LNCaP clone FGC (cell line): ENCODE results near the gene DNMT3A.
A peak's percentile ranks its signal among the peaks of the same experiment; 100 is the strongest.

Source experiments
- DNase-seq: peaks from one replicate; pipeline ENCODE4 v3.0.0-alpha.2; 2011; ENCODE audit warnings: low read depth
- H3K4me3 ChIP-seq: 2 replicates; pipeline ENCODE4 v1.5.1; 2011; ENCODE audit warnings: mild to moderate bottlenecking, low read depth, low read length, control low read depth
- TF ChIP-seq, protein P1 (sequence below): IDR thresholded peaks from 2 replicates; pipeline ENCODE4 v1.5.1; 2012; ENCODE audit warnings: mild to moderate bottlenecking; ENCODE audit not compliant: control insufficient read depth, insufficient read depth; ENCODE audit errors: extremely low read depth

Gene DNMT3A

DNA sequence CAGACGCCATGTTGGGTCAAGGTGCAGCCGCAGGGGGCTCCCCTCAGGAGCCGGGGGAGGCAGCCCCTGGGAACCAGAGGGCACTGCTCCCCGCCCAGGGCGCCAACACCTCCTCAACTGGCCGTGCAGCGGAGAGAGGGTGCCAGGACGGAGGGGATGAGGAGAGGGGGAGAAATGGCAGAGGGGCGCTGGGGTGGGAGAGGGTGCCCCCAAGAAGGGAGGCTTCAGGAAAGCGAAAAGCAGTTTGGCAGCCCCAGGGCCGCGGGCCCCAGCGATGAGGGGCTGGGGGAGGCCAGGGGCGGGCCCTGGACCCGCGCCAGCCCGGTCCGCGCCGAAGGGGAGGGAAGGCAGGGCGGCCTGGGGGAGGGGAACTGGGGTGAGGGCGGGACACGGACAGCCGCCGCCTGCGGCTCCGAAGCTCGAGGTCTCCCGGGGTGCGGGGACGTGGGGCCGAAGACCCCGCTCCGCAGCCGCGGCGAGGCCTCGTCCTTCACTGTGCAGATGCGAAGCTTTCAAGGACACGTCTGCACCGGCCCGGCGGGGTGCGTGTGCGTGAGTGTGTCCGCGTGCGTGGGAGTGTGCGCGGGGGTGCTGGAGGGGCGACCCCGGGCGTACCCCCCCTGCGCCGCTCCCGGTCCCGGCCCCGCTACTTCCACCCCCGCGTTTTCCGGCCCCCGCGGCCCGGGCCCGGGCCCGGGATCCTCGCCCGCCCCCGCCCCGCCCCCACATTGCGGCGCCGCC lies 1.4 kb downstream of the DNMT3A start:
- TF ChIP-seq, protein P1, sequence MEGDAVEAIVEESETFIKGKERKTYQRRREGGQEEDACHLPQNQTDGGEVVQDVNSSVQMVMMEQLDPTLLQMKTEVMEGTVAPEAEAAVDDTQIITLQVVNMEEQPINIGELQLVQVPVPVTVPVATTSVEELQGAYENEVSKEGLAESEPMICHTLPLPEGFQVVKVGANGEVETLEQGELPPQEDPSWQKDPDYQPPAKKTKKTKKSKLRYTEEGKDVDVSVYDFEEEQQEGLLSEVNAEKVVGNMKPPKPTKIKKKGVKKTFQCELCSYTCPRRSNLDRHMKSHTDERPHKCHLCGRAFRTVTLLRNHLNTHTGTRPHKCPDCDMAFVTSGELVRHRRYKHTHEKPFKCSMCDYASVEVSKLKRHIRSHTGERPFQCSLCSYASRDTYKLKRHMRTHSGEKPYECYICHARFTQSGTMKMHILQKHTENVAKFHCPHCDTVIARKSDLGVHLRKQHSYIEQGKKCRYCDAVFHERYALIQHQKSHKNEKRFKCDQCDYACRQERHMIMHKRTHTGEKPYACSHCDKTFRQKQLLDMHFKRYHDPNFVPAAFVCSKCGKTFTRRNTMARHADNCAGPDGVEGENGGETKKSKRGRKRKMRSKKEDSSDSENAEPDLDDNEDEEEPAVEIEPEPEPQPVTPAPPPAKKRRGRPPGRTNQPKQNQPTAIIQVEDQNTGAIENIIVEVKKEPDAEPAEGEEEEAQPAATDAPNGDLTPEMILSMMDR, result no peak
- H3K4me3 ChIP-seq, result peak overlapping the region; percentile 49
- no peak for DNase-seq

DNA sequence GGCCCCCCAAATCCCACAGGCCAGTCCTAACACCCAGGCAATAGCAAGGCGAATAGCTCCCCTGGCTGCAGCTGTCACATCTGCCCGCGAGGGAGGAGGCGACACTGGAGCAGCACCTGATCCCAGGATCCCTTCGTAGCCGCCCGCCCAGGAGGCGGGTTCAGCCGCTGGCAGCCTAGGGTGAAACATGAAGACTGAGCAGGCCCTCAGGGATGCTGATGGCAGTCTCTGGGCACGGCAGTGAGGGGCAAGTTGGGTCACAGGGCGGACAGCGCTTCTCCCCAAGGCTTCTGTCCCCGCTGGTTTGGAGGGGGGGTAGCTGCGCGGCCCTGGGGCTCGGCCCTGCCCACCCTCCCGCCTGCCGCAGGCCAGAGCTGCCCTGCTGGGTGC lies 1.9 kb downstream of the DNMT3A start:
- no peak for DNase-seq
- TF ChIP-seq, protein P1, result no peak
- no peak overlapping the region for H3K4me3 ChIP-seq

DNA sequence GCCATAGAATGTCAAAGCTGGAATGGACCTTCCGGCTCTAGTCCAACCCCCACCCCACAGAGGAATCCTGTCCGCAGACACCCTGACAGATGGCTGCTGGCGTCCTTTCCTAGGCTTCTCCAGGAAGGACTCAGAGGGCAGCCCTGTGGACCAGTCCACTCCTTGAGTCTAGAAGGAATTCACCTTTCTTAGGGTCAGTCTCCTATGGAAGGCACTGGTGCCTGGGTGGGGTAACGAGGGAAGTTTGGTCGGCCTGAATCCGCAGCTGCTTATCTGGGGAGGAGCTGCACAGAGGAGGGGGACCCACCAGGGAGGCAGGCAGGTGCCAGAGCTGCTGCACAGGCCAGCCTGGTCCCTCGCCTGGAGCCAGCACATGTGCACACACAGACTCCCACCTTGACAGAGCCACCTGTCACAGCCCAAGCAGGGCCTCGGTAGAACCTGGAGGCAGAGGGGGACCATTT lies 2.5 kb downstream of the DNMT3A start:
- no peak overlapping the region for H3K4me3 ChIP-seq
- DNase-seq, result no peak
- TF ChIP-seq, protein P1, result no peak

DNA sequence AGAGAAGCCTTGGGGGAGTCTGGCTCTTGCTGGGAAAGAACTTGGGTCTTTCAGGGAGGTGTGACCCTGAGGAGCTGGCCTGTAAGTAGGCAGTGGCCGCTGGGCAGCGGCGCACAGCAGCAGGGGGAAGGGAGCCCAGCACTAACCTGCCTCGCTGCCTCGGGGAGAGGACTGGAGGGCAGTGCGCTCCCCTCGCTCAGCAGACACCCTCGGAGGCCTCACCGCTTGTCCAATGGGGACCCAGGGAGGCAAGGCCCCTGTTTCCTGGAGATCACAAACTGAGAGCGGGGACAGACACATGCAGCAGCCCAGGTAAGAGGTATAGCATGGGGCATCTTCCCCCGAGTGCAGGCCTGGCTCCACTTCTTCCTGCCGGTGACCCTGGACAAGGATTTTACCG lies 3.3 kb downstream of the DNMT3A start:
- TF ChIP-seq, protein P1, result no peak
- H3K4me3 ChIP-seq, result no peak overlapping the region
- DNase-seq, result no peak

DNA sequence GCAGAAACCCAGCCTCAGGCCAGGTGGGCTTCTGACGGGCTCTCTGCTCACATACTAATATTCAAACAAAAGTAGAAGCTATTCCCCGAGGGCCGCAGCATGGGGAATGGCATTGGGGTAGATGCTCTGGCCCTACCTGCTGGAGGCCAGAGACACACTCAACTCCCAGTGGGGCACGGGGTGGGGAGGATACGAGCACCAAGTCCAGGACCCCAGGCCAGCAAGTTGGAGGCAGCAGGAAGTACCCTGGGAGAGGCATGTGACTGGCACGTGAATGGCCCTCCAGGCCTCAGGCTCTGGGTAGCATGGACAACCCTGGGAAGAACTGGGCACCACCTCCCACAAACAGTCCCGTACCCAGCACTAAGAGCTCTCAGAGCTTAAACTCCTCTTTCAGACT lies 3.8 kb downstream of the DNMT3A start:
- no peak for DNase-seq
- TF ChIP-seq, protein P1, result no peak
- no peak overlapping the region for H3K4me3 ChIP-seq

DNA sequence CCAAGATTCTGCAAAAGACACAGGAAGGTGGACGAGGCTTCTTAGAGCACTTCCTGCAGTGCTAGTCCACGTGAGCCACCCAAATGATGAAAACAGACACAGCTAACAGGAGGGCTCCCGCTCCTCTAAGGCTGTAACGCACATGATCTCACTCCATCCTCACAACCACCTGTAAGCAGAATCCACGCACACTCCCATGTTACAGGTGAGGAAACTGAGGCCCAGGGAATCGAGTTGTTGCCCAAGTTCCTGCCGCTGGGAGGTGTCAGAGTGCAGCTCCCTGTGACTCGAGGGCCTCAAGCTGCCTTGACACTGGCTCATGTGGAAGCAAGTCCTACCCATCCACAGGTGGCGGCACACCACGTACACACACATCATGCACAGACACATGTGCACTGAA lies 4.4 kb downstream of the DNMT3A start:
- TF ChIP-seq, protein P1, result no peak
- no peak for DNase-seq
- H3K4me3 ChIP-seq, result no peak overlapping the region

DNA sequence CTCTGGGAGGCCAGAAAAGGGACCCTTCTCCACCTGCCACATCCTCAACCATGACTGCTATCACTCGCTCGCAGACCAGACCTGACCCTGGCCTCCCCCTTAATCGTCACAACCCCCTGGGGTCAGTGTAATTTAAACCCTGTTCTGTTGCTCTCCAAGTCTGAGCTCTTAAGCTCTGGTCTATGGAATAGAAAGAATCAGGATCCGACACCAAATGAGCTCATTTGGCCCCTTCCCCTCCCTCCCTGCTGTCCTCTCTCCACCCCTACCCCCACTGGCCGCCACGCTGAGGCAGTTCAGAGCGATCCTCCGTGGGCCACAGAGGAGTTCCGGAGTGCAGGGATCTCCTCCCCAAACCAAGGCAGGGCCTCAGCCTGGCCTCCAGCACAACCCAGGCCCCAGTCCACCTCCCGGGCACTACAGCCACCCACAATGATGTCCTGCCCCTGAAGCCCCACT lies 5.3 kb downstream of the DNMT3A start:
- H3K4me3 ChIP-seq, result no peak overlapping the region
- TF ChIP-seq, protein P1, result no peak
- DNase-seq, result no peak
